Measurements from ENCODE around the gene NLRP6.
"Not testable (repeated sequence)": the region's sequence is repeated elsewhere in the genome, so short reads cannot be mapped to it uniquely, and the experiment has no call there.

The NLRP6 gene

GRCh38 chr11:309979-310572 lies 31.9 kb downstream of the NLRP6 start:
- DNase-seq: not testable (repeated sequence)

- not testable (repeated sequence) for DNase-seq
Measured at GRCh38 chr11:311013-311748, 33.0 kb downstream of the NLRP6 start.

- no peak for DNase-seq
Measured at GRCh38 chr11:312092-312816, 34.0 kb downstream of the NLRP6 start.

GRCh38 chr11:313304-313786 lies 35.1 kb downstream of the NLRP6 start:
- no peak for DNase-seq

GRCh38 chr11:313787-314553 lies 35.8 kb downstream of the NLRP6 start, which contains the start of gene IFITM1:
IFITM1 (plus strand) TSS chr11:314040; CDS start chr11:314171, 131 bp downstream.
- peak; percentile 29 for DNase-seq

GRCh38 chr11:314554-314875 lies 36.3 kb downstream of the NLRP6 start:
- DNase-seq: not testable (repeated sequence)

GRCh38 chr11:315051-315481 lies 36.9 kb downstream of the NLRP6 start:
- DNase-seq: no peak

GRCh38 chr11:315516-315994 lies 37.3 kb downstream of the NLRP6 start:
- no peak for DNase-seq

GRCh38 chr11:316031-316701 lies 38.0 kb downstream of the NLRP6 start:
- no peak for DNase-seq

GRCh38 chr11:316891-317301 lies 38.7 kb downstream of the NLRP6 start:
- no peak for DNase-seq

GRCh38 chr11:317668-318404 lies 39.6 kb downstream of the NLRP6 start:
- DNase-seq: not testable (repeated sequence)

GRCh38 chr11:318405-319120 lies 40.4 kb downstream of the NLRP6 start:
- not testable (repeated sequence) for DNase-seq

- not testable (repeated sequence) for DNase-seq
Measured at GRCh38 chr11:319121-319887, 41.1 kb downstream of the NLRP6 start.

GRCh38 chr11:319888-320273 lies 41.7 kb downstream of the NLRP6 start:
- DNase-seq: not testable (repeated sequence)

GRCh38 chr11:324156-324555 lies 45.9 kb downstream of the NLRP6 start:
- no peak for DNase-seq

- DNase-seq: not testable (repeated sequence)
Measured at GRCh38 chr11:324593-325517, 46.6 kb downstream of the NLRP6 start.

GRCh38 chr11:325796-326591 lies 47.8 kb downstream of the NLRP6 start:
- DNase-seq: no peak

GRCh38 chr11:326592-326841 lies 48.3 kb downstream of the NLRP6 start:
- no peak for DNase-seq
